Neural progenitor cell (in vitro differentiated cells): ENCODE data around the gene MYCN. TPM values are rescaled to one million over a fixed set of nuclear protein-coding genes. Genes with fewer than 3 reads are reported as not detected.

ENCODE experiments used
- DNase-seq: peaks from one replicate; pipeline ENCODE4 v3.0.0-alpha.2; 2016; ENCODE audit warnings: low spot score
- H2AFZ ChIP-seq: fragments of 200-600 bp; sonication (generic); replicated peaks from 2 replicates; pipeline ENCODE4 v1.6.1; 2016; ENCODE audit warnings: antibody characterized with exemption
- H3F3A ChIP-seq: fragments of 200-600 bp; sonication (generic); 2 replicates; pipeline ENCODE4 v1.6.1; 2016; ENCODE audit warnings: antibody characterized with exemption, low read depth
- H3K27ac ChIP-seq: fragments of 200-600 bp; sonication (generic); 2 replicates; pipeline ENCODE4 v1.5.1; 2016; ENCODE audit warnings: mild to moderate bottlenecking
- H3K27me3 ChIP-seq: fragments of 200-600 bp; sonication (generic); 2 replicates; pipeline ENCODE4 v1.6.1; 2016; ENCODE audit warnings: mild to moderate bottlenecking, moderate library complexity
- H3K36me3 ChIP-seq: fragments of 200-600 bp; sonication (generic); 2 replicates; pipeline ENCODE4 v1.5.1; 2016
- H3K4me1 ChIP-seq: fragments of 200-600 bp; sonication (generic); 2 replicates; pipeline ENCODE4 v1.6.1; 2016; ENCODE audit warnings: mixed run types
- H3K4me2 ChIP-seq: fragments of 200-600 bp; sonication (generic); 2 replicates; pipeline ENCODE4 v1.6.1; 2016
- H3K4me3 ChIP-seq: fragments of 200-600 bp; sonication (generic); 2 replicates; pipeline ENCODE4 v1.5.1; 2016
- H3K79me2 ChIP-seq: fragments of 200-600 bp; sonication (generic); 2 replicates; pipeline ENCODE4 v1.6.1; 2016; ENCODE audit warnings: low read depth
- H3K9ac ChIP-seq: fragments of 200-600 bp; sonication (generic); 2 replicates; pipeline ENCODE4 v1.6.1; 2016
- H3K9me3 ChIP-seq: fragments of 200-600 bp; sonication (generic); 2 replicates; pipeline ENCODE4 v1.5.1; 2016; ENCODE audit warnings: low read depth
- H4K20me1 ChIP-seq: fragments of 200-600 bp; sonication (generic); 2 replicates; pipeline ENCODE4 v1.6.1; 2016; ENCODE audit warnings: low read depth
- H3K27ac Mint-ChIP-seq: 3 replicates; pipeline ENCODE4 v1.8.0; 2021; ENCODE audit warnings: mixed read lengths
- H3K27me3 Mint-ChIP-seq: 2 replicates; pipeline ENCODE4 v1.8.0; 2022; ENCODE audit warnings: low read depth, mild to moderate bottlenecking, inconsistent platforms, moderate library complexity, mixed read lengths; ENCODE audit not compliant: insufficient read depth
- H3K36me3 Mint-ChIP-seq: 3 replicates; pipeline ENCODE4 v1.8.0; 2021; ENCODE audit warnings: mixed read lengths
- H3K4me1 Mint-ChIP-seq: 3 replicates; pipeline ENCODE4 v1.8.0; 2021; ENCODE audit warnings: mixed read lengths
- H3K4me3 Mint-ChIP-seq: 3 replicates; pipeline ENCODE4 v1.8.0; 2021; ENCODE audit warnings: mild to moderate bottlenecking, moderate library complexity, mixed read lengths
- H3K9me3 Mint-ChIP-seq: 3 replicates; pipeline ENCODE4 v1.8.0; 2020; ENCODE audit warnings: mixed read lengths
- CTCF ChIP-seq: fragments of 200-600 bp; sonication (generic); IDR thresholded peaks from 2 replicates; pipeline ENCODE4 v1.5.1; 2017; ENCODE audit warnings: antibody characterized with exemption, mild to moderate bottlenecking
- EZH2 ChIP-seq: fragments of 200-600 bp; sonication (generic); IDR thresholded peaks from 2 replicates; pipeline ENCODE4 v1.6.1; 2017; ENCODE audit warnings: antibody characterized with exemption, mild to moderate bottlenecking, moderate library complexity
- EZH2phosphoT487 ChIP-seq: fragments of 200-600 bp; sonication (generic); IDR thresholded peaks from 2 replicates; pipeline ENCODE4 v1.6.1; 2017; ENCODE audit warnings: antibody characterized with exemption
- total RNA-seq: library from RNA; depleted of rRNA; stranded (reverse); fragments of >200 nt; gene quantifications from 2 replicates; pipeline ENCODE4 v1.2.3, GENCODE V29; 2015; ENCODE audit warnings: low replicate concordance

MYCN gene
- total RNA-seq, 1 donor from 2014 or later, result 24.7 TPM

GRCh38 chr2:15975676-15976075 lies 35.3 kb downstream of the MYCN start:
- no peaks in the 10 kb centered on the region for H3K36me3 Mint-ChIP-seq
- Histone ChIP-seq H3K36me3 (no peaks in the 10 kb centered on the region), H3K4me3 (no peak overlapping the region), H3K9me3 (no peaks in the 10 kb centered on the region), H3F3A (peaks cover 21% of the 10 kb centered on the region), H3K27ac (no peak overlapping the region), H3K4me2 (no peak overlapping the region), H3K9ac (no peak overlapping the region), H3K4me1 (peaks cover 12% of the 10 kb centered on the region), H3K79me2 (no peaks in the 10 kb centered on the region), H3K27me3 (no peaks in the 10 kb centered on the region), H2AFZ (no peak overlapping the region), H4K20me1 (no peaks in the 10 kb centered on the region)
- TF ChIP-seq CTCF, result no peak
- TF ChIP-seq EZH2, result no peak
- TF ChIP-seq EZH2phosphoT487, result no peak
- peaks cover 61% of the 10 kb centered on the region for H3K4me1 Mint-ChIP-seq
- no peak overlapping the region for H3K4me3 Mint-ChIP-seq
- H3K9me3 Mint-ChIP-seq, result peaks cover 2% of the 10 kb centered on the region
- DNase-seq, result no peak
- no peak overlapping the region for H3K27ac Mint-ChIP-seq
- peaks cover 22% of the 10 kb centered on the region for H3K27me3 Mint-ChIP-seq

GRCh38 chr2:15976354-15976753 lies 36.0 kb downstream of the MYCN start:
- no peak for DNase-seq
- no peaks in the 10 kb centered on the region for H3K36me3 Mint-ChIP-seq
- peaks cover 24% of the 10 kb centered on the region for H3K27me3 Mint-ChIP-seq
- H3K4me2 ChIP-seq, result no peak overlapping the region
- peaks cover 28% of the 10 kb centered on the region for H3F3A ChIP-seq
- H3K9me3 Mint-ChIP-seq, result peaks cover 2% of the 10 kb centered on the region
- no peaks in the 10 kb centered on the region for H4K20me1 ChIP-seq
- no peak overlapping the region for H3K4me3 ChIP-seq
- peaks cover 59% of the 10 kb centered on the region for H3K4me1 Mint-ChIP-seq
- peaks cover 14% of the 10 kb centered on the region for H3K4me1 ChIP-seq
- H3K27ac Mint-ChIP-seq, result no peak overlapping the region
- H3K9ac ChIP-seq, result no peak overlapping the region
- H3K4me3 Mint-ChIP-seq, result no peak overlapping the region
- H3K79me2 ChIP-seq, result no peaks in the 10 kb centered on the region
- TF ChIP-seq CTCF (no peak), EZH2phosphoT487 (no peak), EZH2 (no peak)
- no peak overlapping the region for H3K27ac ChIP-seq
- H3K36me3 ChIP-seq, result no peaks in the 10 kb centered on the region
- no peaks in the 10 kb centered on the region for H3K27me3 ChIP-seq
- no peak overlapping the region for H2AFZ ChIP-seq
- no peaks in the 10 kb centered on the region for H3K9me3 ChIP-seq

- TF ChIP-seq EZH2phosphoT487 (no peak), EZH2 (no peak), CTCF (no peak)
- H3K9me3 Mint-ChIP-seq, result peaks cover 2% of the 10 kb centered on the region
- H3K36me3 ChIP-seq, result no peaks in the 10 kb centered on the region
- H3K79me2 ChIP-seq, result no peaks in the 10 kb centered on the region
- H3K4me2 ChIP-seq, result no peak overlapping the region
- peak overlapping the region; percentile 93 for H3K27ac Mint-ChIP-seq
- H3K27ac ChIP-seq, result no peak overlapping the region
- H3K9me3 ChIP-seq, result no peaks in the 10 kb centered on the region
- peaks cover 39% of the 10 kb centered on the region for H3K4me1 ChIP-seq
- no peaks in the 10 kb centered on the region for H3K36me3 Mint-ChIP-seq
- peaks cover 69% of the 10 kb centered on the region for H3K4me1 Mint-ChIP-seq
- DNase-seq, result no peak
- H3K27me3 ChIP-seq, result no peaks in the 10 kb centered on the region
- H2AFZ ChIP-seq, result no peak overlapping the region
- H3K4me3 Mint-ChIP-seq, result peak overlapping the region; percentile 64
- peaks cover 46% of the 10 kb centered on the region for H3F3A ChIP-seq
- H3K27me3 Mint-ChIP-seq, result peaks cover 23% of the 10 kb centered on the region
- no peaks in the 10 kb centered on the region for H4K20me1 ChIP-seq
- no peak overlapping the region for H3K4me3 ChIP-seq
- H3K9ac ChIP-seq, result no peak overlapping the region
Measured at GRCh38 chr2:15979051-15979758, 38.9 kb downstream of the MYCN start.
